ENCODE measurements around the gene ZNF223. TPM values are rescaled to one million over a fixed set of nuclear protein-coding genes. Genes with fewer than 3 reads are reported as not detected.

Gene ZNF223
- total RNA-seq, 1 experiment from 2014 or later: not detected

- no peak overlapping the region for H3K27ac ChIP-seq (ENCODE audit: low read length)
- H3K4me3 ChIP-seq (ENCODE audit: low read length): no peak overlapping the region
- ChIA-PET POLR2A (ENCODE audit: unreplicated experiment) (no interaction called here), CTCF (no interaction called here)
- intact Hi-C loops (cut with micrococcal nuclease): no loop called here
- no peaks in the 10 kb centered on the region for H4K20me1 ChIP-seq (ENCODE audit: low read length)
- no peaks in the 10 kb centered on the region for H3K79me2 ChIP-seq (ENCODE audit: low read length)
- DNase-seq: no peak
- no peaks in the 10 kb centered on the region for H3K9me2 ChIP-seq (replicated peaks; ENCODE audit: low read length)
- TF ChIP-seq CTCF (conservative IDR thresholded peaks at IDR 0.05; ENCODE audit: low read depth, low read length) (no peak), EZH2 (IDR thresholded peaks at IDR 0.05; ENCODE audit: low read length, unreplicated experiment) (no peak), EZH2phosphoT487 (IDR thresholded peaks at IDR 0.05; ENCODE audit: borderline replicate concordance, low read length) (no peak)
- no peaks in the 10 kb centered on the region for H3K36me3 ChIP-seq (ENCODE audit: low read depth, low read length)
- BruUV-seq (replicated peaks): no TSS peak
- no peak for ATAC-seq
- H3K27me3 ChIP-seq (ENCODE audit: low read length): no peaks in the 10 kb centered on the region
- H3K4me1 ChIP-seq (ENCODE audit: insufficient read depth, low read length): no peaks in the 10 kb centered on the region
- no peaks in the 10 kb centered on the region for H3F3A ChIP-seq (ENCODE audit: low read length, unreplicated experiment)
- H3K9ac ChIP-seq (ENCODE audit: low read length): no peak overlapping the region
- no peak overlapping the region for H2AFZ ChIP-seq (ENCODE audit: low read length)
- H3K9me3 ChIP-seq (ENCODE audit: low read length): no peaks in the 10 kb centered on the region
- no peak overlapping the region for H3K4me2 ChIP-seq (ENCODE audit: low read length)
Observed at GRCh38 chr19:44059229-44059628, 7.4 kb downstream of the ZNF223 start.

DNA sequence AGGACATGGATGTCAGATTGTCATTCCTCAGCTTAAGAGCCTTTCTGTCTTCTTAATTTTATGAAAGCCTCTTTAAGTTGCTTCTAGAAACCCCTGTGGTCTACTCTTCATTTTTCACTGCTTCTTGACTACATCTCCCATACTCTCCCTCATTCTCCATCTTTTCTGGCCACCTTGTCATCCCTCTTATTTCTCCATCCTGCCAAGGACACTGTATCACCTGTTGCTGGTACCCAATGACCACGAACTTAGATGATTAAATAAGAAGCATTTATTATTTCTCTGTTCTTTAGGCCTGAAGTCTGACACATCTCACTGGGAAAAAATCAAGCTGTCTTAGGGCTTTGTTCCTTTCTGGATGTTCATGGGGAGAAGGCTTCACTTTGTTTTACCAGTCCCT, 9.2 kb downstream of the ZNF223 start:
- Histone ChIP-seq H3K9me3 (ENCODE audit: low read length) (peaks cover 9% of the 10 kb centered on the region; the same call in 1 of the 2 replicates), H4K20me1 (ENCODE audit: low read length) (no peaks in the 10 kb centered on the region), H3K79me2 (ENCODE audit: low read length) (no peaks in the 10 kb centered on the region), H3K27ac (ENCODE audit: low read length) (no peak overlapping the region), H3K9me2 (replicated peaks; ENCODE audit: low read length) (no peaks in the 10 kb centered on the region), H3K4me2 (ENCODE audit: low read length) (no peak overlapping the region), H3K4me3 (ENCODE audit: low read length) (no peak overlapping the region), H3K9ac (ENCODE audit: low read length) (no peak overlapping the region), H3K4me1 (ENCODE audit: insufficient read depth, low read length) (no peaks in the 10 kb centered on the region), H3K36me3 (ENCODE audit: low read depth, low read length) (no peaks in the 10 kb centered on the region), H2AFZ (ENCODE audit: low read length) (no peak overlapping the region), H3F3A (ENCODE audit: low read length, unreplicated experiment) (no peaks in the 10 kb centered on the region), H3K27me3 (ENCODE audit: low read length) (no peaks in the 10 kb centered on the region)
- ATAC-seq (no peak), DNase-seq (no peak)
- TF ChIP-seq EZH2 (IDR thresholded peaks at IDR 0.05; ENCODE audit: low read length, unreplicated experiment): no peak
- no peak for TF ChIP-seq EZH2phosphoT487 (IDR thresholded peaks at IDR 0.05; ENCODE audit: borderline replicate concordance, low read length)
- TF ChIP-seq CTCF (conservative IDR thresholded peaks at IDR 0.05; ENCODE audit: low read depth, low read length): no peak
- ChIA-PET CTCF (no interaction called here), POLR2A (ENCODE audit: unreplicated experiment) (no interaction called here)
- BruUV-seq (replicated peaks): no TSS peak
- intact Hi-C loops (cut with micrococcal nuclease): no loop called here

DNA sequence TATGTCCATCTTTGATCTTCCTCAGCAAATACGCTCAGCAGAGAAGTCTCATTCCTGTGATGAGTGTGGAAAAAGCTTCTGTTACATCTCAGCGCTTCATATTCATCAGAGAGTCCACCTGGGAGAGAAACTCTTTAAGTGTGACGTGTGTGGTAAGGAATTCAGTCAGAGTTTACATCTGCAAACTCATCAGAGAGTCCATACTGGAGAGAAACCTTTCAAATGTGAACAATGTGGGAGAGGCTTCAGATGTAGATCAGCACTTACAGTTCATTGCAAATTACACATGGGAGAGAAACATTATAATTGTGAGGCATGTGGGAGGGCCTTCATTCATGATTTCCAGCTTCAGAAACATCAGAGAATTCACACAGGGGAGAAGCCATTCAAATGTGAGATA, 14.5 kb downstream of the ZNF223 start:
- Histone ChIP-seq H3K9ac (ENCODE audit: low read length) (no peak overlapping the region), H3K36me3 (ENCODE audit: low read depth, low read length) (no peaks in the 10 kb centered on the region), H3K9me3 (ENCODE audit: low read length) (peaks cover 17% of the 10 kb centered on the region; the same call in 1 of the 2 replicates), H2AFZ (ENCODE audit: low read length) (no peak overlapping the region), H4K20me1 (ENCODE audit: low read length) (no peaks in the 10 kb centered on the region), H3F3A (ENCODE audit: low read length, unreplicated experiment) (no peaks in the 10 kb centered on the region), H3K4me1 (ENCODE audit: insufficient read depth, low read length) (no peaks in the 10 kb centered on the region), H3K27me3 (ENCODE audit: low read length) (no peaks in the 10 kb centered on the region), H3K79me2 (ENCODE audit: low read length) (no peaks in the 10 kb centered on the region), H3K4me3 (ENCODE audit: low read length) (no peak overlapping the region), H3K9me2 (replicated peaks; ENCODE audit: low read length) (no peaks in the 10 kb centered on the region), H3K4me2 (ENCODE audit: low read length) (no peak overlapping the region), H3K27ac (ENCODE audit: low read length) (no peak overlapping the region)
- BruUV-seq (replicated peaks): no TSS peak
- ChIA-PET POLR2A (ENCODE audit: unreplicated experiment) (no interaction called here), CTCF (no interaction called here)
- no peak for TF ChIP-seq EZH2phosphoT487 (IDR thresholded peaks at IDR 0.05; ENCODE audit: borderline replicate concordance, low read length)
- TF ChIP-seq CTCF (conservative IDR thresholded peaks at IDR 0.05; ENCODE audit: low read depth, low read length): no peak
- TF ChIP-seq EZH2 (IDR thresholded peaks at IDR 0.05; ENCODE audit: low read length, unreplicated experiment): no peak
- no peak for ATAC-seq
- intact Hi-C loops (cut with micrococcal nuclease): no loop called here
- DNase-seq: no peak

Measured in PC-3 (cell line).